K562 (cell line): Measurements from ENCODE around the gene DYSF. TPM values are rescaled to one million over a fixed set of nuclear protein-coding genes. Genes with fewer than 3 reads are reported as not detected.

Experiments used
- ATAC-seq: fragments of 200-7000 bp; cut with Tn5 transposase; 3 replicates; pipeline ENCODE4 v1.9.1; 2020; ENCODE audit warnings: moderate library complexity
- BruUV-seq: library from RNA; stranded (reverse); fragments of 400-500 nt; replicated peaks from 2 replicates; lab custom pipeline; 2021; lab: Mats Ljungman, UMichigan
- CTCF ChIA-PET: fragments of 300-600 bp; formaldehyde crosslinking; extraction: SDS; loops from one replicate; lab custom pipeline; 2021; ENCODE audit warnings: low intra/inter-chr PET ratio; lab: Yijun Ruan, JAX
- POLR2A ChIA-PET: fragments of 300-600, 350-650 bp; sonication (Branson Sonifier 250); formaldehyde crosslinking; extraction: SDS; loops from one replicate; lab custom pipeline; 2021; ENCODE audit warnings: antibody characterized with exemption, inconsistent platforms; lab: Yijun Ruan, JAX
- DNase-seq, 4 experiments: peaks; one replicate each; pipeline versions ENCODE4 v3.0.0 to v3.0.0-alpha.2; 2011 to 2018; ENCODE audit warnings: low spot score in 3 of 4, mixed read lengths in 3 of 4; ENCODE audit errors: extremely low read depth in 1 of 4
- FAIRE-seq: peaks from 2 replicates; lab custom pipeline; 2011; peaks lifted over from hg19 to GRCh38; lab: Jason Lieb, UNC
- H2AFZ ChIP-seq: 2 replicates; pipeline ENCODE4 v1.6.0; 2011; ENCODE audit warnings: low read depth, low read length, control low read depth, inconsistent platforms
- H3K27ac ChIP-seq: fragments of 200-600 bp; 3 replicates; pipeline ENCODE4 v1.8.0; 2011; ENCODE audit warnings: low read depth, mild to moderate bottlenecking, control low read depth, inconsistent platforms, low read length, moderate library complexity, mixed read lengths; ENCODE audit errors: extremely low read depth
- H3K27me3 ChIP-seq, 2 experiments: fragments of 300-600 bp in 1 of 2; 2 replicates in 1 of 2; 3 replicates in 1 of 2; pipeline versions ENCODE4 v1.6.0 to v1.8.0; 2011; ENCODE audit warnings: inconsistent platforms in 2 of 2, low read length in 2 of 2, mild to moderate bottlenecking in 1 of 2, mixed read lengths in 1 of 2, moderate library complexity in 1 of 2; ENCODE audit not compliant: control insufficient read depth in 2 of 2, insufficient read depth in 2 of 2
- H3K36me3 ChIP-seq: fragments of 300-600 bp; 3 replicates; pipeline ENCODE4 v1.8.0; 2011; ENCODE audit warnings: mild to moderate bottlenecking, low read length, inconsistent platforms; ENCODE audit not compliant: control insufficient read depth, insufficient read depth
- H3K4me1 ChIP-seq, 2 experiments: fragments of 200-600 bp in 1 of 2; replicated peaks in 1 of 2; 2 replicates in 1 of 2; 3 replicates in 1 of 2; pipeline versions ENCODE4 v1.5.1 to v1.8.0; 2011; ENCODE audit warnings: inconsistent platforms in 2 of 2, low read length in 2 of 2, mild to moderate bottlenecking in 1 of 2, mixed read lengths in 1 of 2, moderate library complexity in 1 of 2; ENCODE audit not compliant: control insufficient read depth in 2 of 2, insufficient read depth in 2 of 2
- H3K4me2 ChIP-seq: 2 replicates; pipeline ENCODE4 v1.6.1; 2011; ENCODE audit warnings: low read length, control low read depth, inconsistent platforms, mixed read lengths; ENCODE audit not compliant: insufficient read depth
- H3K4me3 ChIP-seq: fragments of 200-600 bp; sonication (generic), shearing (Covaris generic); 2 replicates; pipeline ENCODE4 v1.5.1; 2016; ENCODE audit warnings: control low read depth, inconsistent platforms
- H3K79me2 ChIP-seq: fragments of 200-600 bp; 3 replicates; pipeline ENCODE4 v1.8.0; 2011; ENCODE audit warnings: low read length, inconsistent platforms; ENCODE audit not compliant: control insufficient read depth, insufficient read depth
- H3K9ac ChIP-seq, 2 experiments: 2 replicates each; pipeline versions ENCODE4 v1.6.0 to v1.6.1; 2011; ENCODE audit warnings: low read depth in 2 of 2, low read length in 2 of 2, control low read depth in 1 of 2, inconsistent platforms in 1 of 2, mild to moderate bottlenecking in 1 of 2, mixed read lengths in 1 of 2; ENCODE audit not compliant: insufficient read depth in 1 of 2
- H3K9me1 ChIP-seq: one replicate; pipeline ENCODE4 v1.6.0; 2011; ENCODE audit warnings: inconsistent platforms, mild to moderate bottlenecking, low read length, moderate library complexity; ENCODE audit not compliant: control insufficient read depth, insufficient read depth
- H3K9me3 ChIP-seq: replicated peaks from 2 replicates; pipeline ENCODE4 v1.5.1; 2011; ENCODE audit warnings: low read depth, low read length, inconsistent platforms; ENCODE audit not compliant: control insufficient read depth, insufficient read depth
- H4K20me1 ChIP-seq: replicated peaks from 2 replicates; pipeline ENCODE4 v1.6.1; 2011; ENCODE audit warnings: low read length, inconsistent platforms, mixed read lengths; ENCODE audit not compliant: control insufficient read depth, insufficient read depth
- CBFA2T3 ChIP-seq: fragments of 450-650 bp; IDR thresholded peaks from 2 replicates; pipeline ENCODE4 v1.6.1; 2017
- CREBBP ChIP-seq: IDR thresholded peaks from one replicate; pipeline ENCODE4 v1.6.1; 2012; ENCODE audit warnings: low read depth, mild to moderate bottlenecking, control low read depth, inconsistent platforms, low read length
- FUS ChIP-seq: fragments of 200-400 bp; formaldehyde crosslinking; optimal IDR thresholded peaks from 2 replicates; pipeline ENCODE3; 2017; ENCODE audit warnings: low read depth, low read length
- PHF20 ChIP-seq: fragments of 450-650 bp; IDR thresholded peaks from 2 replicates; pipeline ENCODE4 v1.6.1; 2018; ENCODE audit not compliant: partially characterized antibody
- POLR2B ChIP-seq: fragments of 450-650 bp; IDR thresholded peaks from 2 replicates; pipeline ENCODE4 v1.6.1; 2018; ENCODE audit warnings: low read depth; ENCODE audit not compliant: partially characterized antibody
- TAF15 ChIP-seq: fragments of 200-400 bp; formaldehyde crosslinking; IDR thresholded peaks from 2 replicates; pipeline ENCODE4 v1.6.1; 2017; ENCODE audit warnings: mild to moderate bottlenecking, low read depth, low read length, moderate library complexity
- TEAD1 ChIP-seq, 2 experiments: fragments of 450-650 bp in 1 of 2; sonication (generic) in 1 of 2; formaldehyde crosslinking; IDR thresholded peaks; 2 replicates each; pipeline versions ENCODE4 v1.4.0 to v1.8.0; 2020 to 2022; ENCODE audit warnings: mild to moderate bottlenecking in 2 of 2, missing genetic modification reagents in 1 of 2
- ZNF239 ChIP-seq: fragments of 250-450 bp; sonication (Bioruptor Pico); IDR thresholded peaks from 2 replicates; pipeline ENCODE4 v1.4.0; 2020; ENCODE audit warnings: mild to moderate bottlenecking
- ZNF318 ChIP-seq, 2 experiments: fragments of 450-650 bp; IDR thresholded peaks; 2 replicates each; pipeline ENCODE4 v1.6.1; 2016; ENCODE audit warnings: mild to moderate bottlenecking in 2 of 2, borderline replicate concordance in 1 of 2, low read depth in 1 of 2, moderate library complexity in 1 of 2
- ZNF561 ChIP-seq: fragments of 450-650 bp; formaldehyde crosslinking; conservative IDR thresholded peaks from 2 replicates; pipeline ENCODE4 v1.4.0; 2020; ENCODE audit warnings: mild to moderate bottlenecking, moderate library complexity
- ZNF668 ChIP-seq: fragments of 250-450 bp; sonication (Bioruptor Pico); IDR thresholded peaks from 2 replicates; pipeline ENCODE4 v1.8.0; 2022; ENCODE audit warnings: mild to moderate bottlenecking, inconsistent platforms
- WGBS: fragments of 100-300 bp; shearing (Covaris generic); methylation state at CpG from one replicate; pipeline ENCODE4 v1.1.6; 2016; ENCODE audit warnings: low coverage, mixed read lengths; ENCODE audit not compliant: insufficient coverage; ENCODE audit errors: missing lambda C conversion rate; 5-methylcytosine and 5-hydroxymethylcytosine counted together
- in situ Hi-C: fragments of 300-500 bp; cut with MboI; formaldehyde crosslinking; loops from 4 replicates; pipeline ENCODE4 v1.15.0; 2018; ENCODE audit warnings: inconsistent platforms, mixed read lengths
- intact Hi-C: fragments of 100-400 bp; cut with micrococcal nuclease; formaldehyde crosslinking; loops from 2 replicates; pipeline ENCODE4 v1.14.2; 2022
- polyA plus RNA-seq, 8 experiments: library from polyadenylated mRNA; depleted of rRNA in 4 of 8; stranded (reverse) in 5 of 8; unstranded in 3 of 8; fragments of >200 nt; fragmentation: Nextera tagmentation in 2 of 8; fragmentation: Illumina TruSeq in 1 of 8; extraction: Ambion mirVana in 2 of 8; extraction: Trizol in 1 of 8; gene quantifications; 2 replicates each; pipeline versions ENCODE4 v1.2.1 to v1.2.3, GENCODE V29; 2011 to 2014; ENCODE audit warnings: inconsistent platforms in 1 of 8, missing spikeins in 1 of 8
- total RNA-seq, 7 experiments: library from RNA; depleted of rRNA in 6 of 7; stranded (reverse); fragments of >200 nt in 6 of 7; fragmentation: Illumina TruSeq in 2 of 7; extraction: Trizol in 2 of 7; gene quantifications; 2 replicates each; pipeline versions ENCODE4 v1.2.1 to v1.2.3, GENCODE V29; 2011 to 2021; ENCODE audit warnings: low replicate concordance in 1 of 7

Gene DYSF
- total and polyA plus RNA-seq, 9 of the 15 experiments (the other 6 are each of a cell fraction or from before 2014, with no cell fraction given) = 0.01 to 0.80 (median 0.29) TPM

GRCh38 chr2:71423817-71424420, 29.4 kb upstream of the DYSF start:
- no peak overlapping the region for H3K4me2 ChIP-seq
- no peaks in the 10 kb centered on the region for H3K9me3 ChIP-seq
- H4K20me1 ChIP-seq = no peaks in the 10 kb centered on the region
- DNase-seq (no peak), ATAC-seq (no peak), FAIRE-seq (no peak)
- ChIA-PET CTCF (no interaction called here), POLR2A (interaction anchor here (0.7 to 1.3 kb wide), 2 partner anchors 10 to 26 kb away, joined by 3 to 4 read pairs; no protein-coding TSS in a partner anchor)
- peaks cover 19% of the 10 kb centered on the region for H3K79me2 ChIP-seq
- H3K27ac ChIP-seq = no peak overlapping the region
- 100% methylated on average over 3 of the region's 3 CpGs for WGBS
- no peak overlapping the region for H3K9ac ChIP-seq
- intact Hi-C loops = no loop called here
- peaks cover 80% of the 10 kb centered on the region for H3K36me3 ChIP-seq
- no peak overlapping the region for H2AFZ ChIP-seq
- no peaks in the 10 kb centered on the region for H3K9me1 ChIP-seq
- TF ChIP-seq ZNF561 (CRISPR knock-in tag) = no peak
- TF ChIP-seq TEAD1 (CRISPR knock-in tag; IDR thresholded peaks at IDR 0.05) = no peak
- TF ChIP-seq CREBBP = no peak
- TF ChIP-seq ZNF668 (CRISPR knock-in tag) = no peak
- TF ChIP-seq ZNF239 (CRISPR knock-in tag) = no peak
- TF ChIP-seq FUS = no peak
- TF ChIP-seq PHF20 = no peak
- no peak for TF ChIP-seq POLR2B
- no peak for TF ChIP-seq ZNF318 (IDR thresholded peaks at IDR 0.05; ENCODE audit: borderline replicate concordance in 1 of 2, low read depth in 1 of 2)
- TF ChIP-seq TAF15 = no peak
- no peak for TF ChIP-seq CBFA2T3
- H3K27me3 ChIP-seq = no peaks in the 10 kb centered on the region
- peaks cover 0 to 7% of the 10 kb centered on the region in 2 experiments; a peak in 2 of 5 replicates for H3K4me1 ChIP-seq
- no TSS peak for BruUV-seq
- no peak overlapping the region for H3K4me3 ChIP-seq
- in situ Hi-C loops = no loop called here
